Measurements from ENCODE around the gene CTXN2. TPM values are rescaled to one million over a fixed set of nuclear protein-coding genes. Genes with fewer than 3 reads are reported as not detected.

CTXN2 gene
- total and polyA plus RNA-seq, 8 donors = 0.06 to 0.73 (median 0.12) TPM; not detected in 4

GRCh38 chr15:48244921-48245320 lies 53.5 kb downstream of the CTXN2 start:
- no peaks in the 10 kb centered on the region for H3K4me1 ChIP-seq
- no peak overlapping the region for H3K27ac ChIP-seq
- 82 to 97% methylated on average over 1 of the region's 1 CpG for WGBS, 2 donors
- no peaks in the 10 kb centered on the region for H3K36me3 ChIP-seq
- H3K4me3 ChIP-seq = no peak overlapping the region
- TF ChIP-seq CTCF (IDR thresholded peaks at IDR 0.05) = no peak
- intact Hi-C loops (cut with DNase I) = loop anchor here in 1 of 3 donors (10.0 kb wide), 1 partner anchor 1050 kb away; no protein-coding TSS in a partner anchor
- ATAC-seq (no peak), DNase-seq (no peak), FAIRE-seq (no peak)
- H3K27me3 ChIP-seq = no peaks in the 10 kb centered on the region
- H3K9me3 ChIP-seq = no peaks in the 10 kb centered on the region

GRCh38 chr15:48248414-48248813 lies 56.9 kb downstream of the CTXN2 start:
- H3K9me3 ChIP-seq = no peaks in the 10 kb centered on the region
- no peaks in the 10 kb centered on the region for H3K4me1 ChIP-seq
- H3K27ac ChIP-seq = no peak overlapping the region
- peaks cover 0 to 3% (median 0%) of the 10 kb centered on the region in 4 donors for H3K27me3 ChIP-seq
- ATAC-seq (no peak), FAIRE-seq (no peak), DNase-seq (no peak)
- no peak for TF ChIP-seq CTCF (IDR thresholded peaks at IDR 0.05)
- no peaks in the 10 kb centered on the region for H3K36me3 ChIP-seq
- intact Hi-C loops (cut with DNase I) = loop anchor here in 1 of 3 donors (10.0 kb wide), 1 partner anchor 1054 kb away; no protein-coding TSS in a partner anchor
- no peak overlapping the region for H3K4me3 ChIP-seq
- 77 to 82% methylated on average over 5 of the region's 5 CpGs for WGBS, 2 donors

DNA sequence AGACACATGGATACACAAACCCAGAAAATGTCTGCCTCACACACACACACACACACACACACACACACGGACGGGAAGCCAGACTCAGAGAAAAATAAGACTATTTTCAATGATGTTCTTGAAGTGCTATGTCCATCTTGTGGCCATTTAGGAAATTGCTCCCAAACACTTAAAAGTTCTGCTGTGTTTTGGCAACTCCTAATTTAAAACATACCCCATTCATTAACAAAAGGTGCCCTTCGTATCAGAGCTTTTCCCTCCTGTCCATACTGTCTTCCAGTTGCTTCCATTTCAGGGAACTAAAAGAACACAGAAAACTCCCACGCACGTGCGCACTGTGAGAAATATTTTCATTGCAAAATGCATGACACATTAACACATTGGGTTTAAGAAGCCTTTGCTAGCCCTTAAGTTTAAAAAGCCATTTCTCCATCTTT lies 59.2 kb downstream of the CTXN2 start:
- no peak for FAIRE-seq

DNA sequence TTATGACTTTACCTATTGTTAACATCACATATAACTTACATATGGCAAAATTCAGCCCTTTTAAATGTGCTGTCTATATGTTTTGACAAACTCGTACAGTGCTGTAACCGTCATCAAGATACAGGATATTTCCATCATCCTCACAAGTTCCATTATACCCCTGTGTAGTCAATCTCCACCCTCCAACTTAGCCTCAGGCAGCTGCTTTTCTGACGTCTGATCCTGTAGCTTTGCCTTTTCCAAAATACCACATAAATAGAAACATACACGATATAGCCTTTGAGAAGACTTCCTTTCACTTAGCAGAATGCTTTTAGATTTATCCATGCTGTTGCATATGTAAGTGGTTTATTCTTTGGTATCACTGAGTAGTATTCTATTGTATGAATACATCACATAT lies 61.7 kb downstream of the CTXN2 start:
- 36 to 58% methylated on average over 4 of the region's 4 CpGs for WGBS, 2 donors
- Histone ChIP-seq H3K4me3 (no peak overlapping the region), H3K4me1 (no peaks in the 10 kb centered on the region), H3K27ac (no peak overlapping the region), H3K27me3 (peaks cover 0 to 3% (median 1%) of the 10 kb centered on the region in 4 donors), H3K9me3 (no peaks in the 10 kb centered on the region), H3K36me3 (no peaks in the 10 kb centered on the region)
- intact Hi-C loops (cut with DNase I) = no loop called here
- DNase-seq = no peak
- no peak for ATAC-seq
- FAIRE-seq = no peak
- no peak for TF ChIP-seq CTCF (IDR thresholded peaks at IDR 0.05)

More for the DNA sequence above, 59.2 kb downstream of the CTXN2 start:
- intact Hi-C loops (cut with DNase I) = no loop called here
- Histone ChIP-seq H3K27ac (no peak overlapping the region), H3K9me3 (no peaks in the 10 kb centered on the region), H3K36me3 (no peaks in the 10 kb centered on the region), H3K4me1 (no peaks in the 10 kb centered on the region), H3K4me3 (no peak overlapping the region), H3K27me3 (peaks cover 0 to 3% (median 1%) of the 10 kb centered on the region in 4 donors)
- TF ChIP-seq CTCF (IDR thresholded peaks at IDR 0.05) = peak in 2 of 4 donors; percentile 17 to 35
- DNase-seq (peak in 2 of 6 donors; percentile 17 to 19), ATAC-seq (peak; percentile 55 to 76 (median 71))
- 27 to 29% methylated on average over 6 of the region's 6 CpGs for WGBS, 2 donors

Other genes with a start within 250 kb of the CTXN2 start
- not detected for gene SLC24A5, start 70.7 kb upstream of the CTXN2 start, total RNA-seq
- gene SLC24A5, start 70.7 kb upstream of the CTXN2 start, polyA plus RNA-seq = under 1 TPM in 1 of 2 donors, not detected in 1; 0.19 TPM
- gene MYEF2, start 13.4 kb upstream of the CTXN2 start, total RNA-seq = 10 to 100 TPM; 10.5 to 21.5 (median 15.1) TPM
- gene MYEF2, start 13.4 kb upstream of the CTXN2 start, polyA plus RNA-seq = 10 to 100 TPM; 14.5 to 28.0 TPM
- under 1 TPM in 2 of 6 donors, not detected in 4; 0.03 to 0.23 TPM for gene SLC12A1, start 14.6 kb downstream of the CTXN2 start, total RNA-seq
- under 1 TPM in 1 of 2 donors, not detected in 1; 0.05 TPM for gene SLC12A1, start 14.6 kb downstream of the CTXN2 start, polyA plus RNA-seq
- 10 to 100 TPM; 23.9 to 47.9 (median 29.8) TPM for gene DUT, start 139.8 kb downstream of the CTXN2 start, total RNA-seq
- 10 to 100 TPM; 37.8 to 78.8 TPM for gene DUT, start 139.8 kb downstream of the CTXN2 start, polyA plus RNA-seq